GM12864 (cell line): ENCODE results near the gene GIMAP6.
"Not testable (repeated sequence)": the region's sequence is repeated elsewhere in the genome, so short reads cannot be mapped to it uniquely, and the experiment has no call there.

ENCODE experiments used
- DNase-seq: peaks from one replicate; pipeline ENCODE4 v3.0.0-alpha.2; 2011; ENCODE audit warnings: low read depth
- H3K4me3 ChIP-seq: 2 replicates; pipeline ENCODE4 v1.5.1; 2011; ENCODE audit warnings: mild to moderate bottlenecking, low read depth, low read length, control low read depth
- CTCF ChIP-seq: IDR thresholded peaks from 2 replicates; pipeline ENCODE4 v1.5.1; 2011; ENCODE audit warnings: low read depth, mild to moderate bottlenecking, moderate library complexity, low read length, control low read depth, inconsistent platforms; ENCODE audit errors: missing control alignments

GIMAP6 gene

GRCh38 chr7:150580638-150581394, 51.4 kb downstream of the GIMAP6 start:
- no peak for DNase-seq
- TF ChIP-seq CTCF = no peak
- no peak overlapping the region for H3K4me3 ChIP-seq

- H3K4me3 ChIP-seq, DNase-seq: not testable (repeated sequence)
Observed at GRCh38 chr7:150579979-150580637, 52.1 kb downstream of the GIMAP6 start.
